AG09319 (cell line): ENCODE measurements around the gene SLC22A16.

ENCODE experiments used
- DNase-seq: peaks from one replicate; pipeline ENCODE4 v3.0.0-alpha.2; 2010; ENCODE audit warnings: low read depth; ENCODE audit errors: extremely low read depth
- CTCF ChIP-seq: IDR thresholded peaks from 2 replicates; pipeline ENCODE4 v1.5.1; 2011; ENCODE audit warnings: low read depth, mild to moderate bottlenecking, inconsistent platforms, low read length, moderate library complexity

SLC22A16 gene

DNA sequence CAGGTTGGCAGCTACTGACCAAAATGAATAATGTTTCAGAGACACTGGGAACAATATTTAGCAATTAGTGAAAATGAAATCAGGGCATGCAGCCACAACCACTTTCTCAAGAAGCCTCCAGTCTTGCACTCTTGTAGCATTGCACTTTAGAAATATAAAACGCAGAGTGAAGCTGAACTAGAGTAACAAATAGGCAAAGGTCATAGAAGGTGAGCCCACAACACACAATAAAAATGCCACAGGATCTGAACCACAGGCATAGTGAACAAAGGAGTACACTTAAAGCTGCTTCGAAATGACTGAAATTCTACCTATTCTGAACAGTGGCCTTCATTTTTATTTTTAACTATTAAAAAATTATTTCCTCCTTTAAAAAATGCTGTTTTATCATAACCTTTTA lies 86.0 kb downstream of the SLC22A16 start:
- no peak for DNase-seq

GRCh38 chr6:110389689-110390382 lies 86.6 kb downstream of the SLC22A16 start:
- DNase-seq = no peak
- no peak for TF ChIP-seq CTCF

More for the DNA sequence above, 86.0 kb downstream of the SLC22A16 start:
- no peak for TF ChIP-seq CTCF

DNA sequence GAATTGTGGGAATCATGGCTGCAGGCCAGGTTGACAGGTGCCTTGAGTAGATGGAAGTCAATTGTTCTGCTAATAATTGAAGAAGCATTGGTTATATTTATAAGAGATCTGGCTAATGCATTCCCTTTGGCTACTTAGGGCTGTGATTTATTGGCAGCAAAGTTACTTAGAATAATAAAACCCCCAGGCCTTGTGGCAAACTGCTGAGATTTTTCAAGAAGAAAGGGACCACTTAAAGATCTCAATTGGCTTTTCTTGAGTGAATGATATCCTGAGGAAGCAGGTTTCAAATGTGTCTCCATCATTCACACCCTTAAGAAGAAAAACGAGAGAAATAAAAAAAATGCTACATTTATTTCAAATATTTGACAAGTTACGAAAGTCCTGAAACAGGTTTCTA lies 88.4 kb downstream of the SLC22A16 start:
- TF ChIP-seq CTCF = no peak
- no peak for DNase-seq

DNA sequence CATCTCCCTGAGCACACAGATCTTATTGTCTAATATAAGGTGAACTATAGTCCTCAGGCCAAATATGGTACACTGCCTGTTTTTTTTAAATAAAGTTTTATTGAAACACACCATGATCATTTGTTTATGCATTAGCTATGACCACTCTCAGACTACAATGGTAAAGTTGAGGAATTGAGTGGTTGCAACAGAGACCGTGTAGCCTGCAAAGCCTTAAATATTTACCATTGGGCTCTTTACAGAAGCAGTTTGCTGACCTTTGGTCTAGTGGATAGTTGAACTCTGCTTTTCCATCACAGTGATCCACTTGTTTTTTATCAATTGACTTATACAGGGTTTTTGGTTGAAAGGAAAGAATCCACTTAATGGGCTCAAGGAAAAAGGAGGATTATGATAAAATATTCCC lies 91.0 kb downstream of the SLC22A16 start:
- DNase-seq = no peak

GRCh38 chr6:110378552-110378951 lies 97.9 kb downstream of the SLC22A16 start:
- no peak for DNase-seq
- no peak for TF ChIP-seq CTCF

More for the DNA sequence above, 91.0 kb downstream of the SLC22A16 start:
- TF ChIP-seq CTCF = no peak
